Activated CD4-positive, alpha-beta T cell treated with anti-CD3 and anti-CD28 coated beads, Interleukin-10, Interleukin-2, amounts not matched to agents 100 ng/mL and 50 ng/mL, durations not matched to agents 16 hours and 8 hours (primary cell): ENCODE data around the gene DCAF4.
"Not testable (repeated sequence)": the region's sequence is repeated elsewhere in the genome, so short reads cannot be mapped to it uniquely, and the experiment has no call there.

Experiments used
- DNase-seq: peaks from one replicate; pipeline ENCODE4 v3.0.0-alpha.2; 2020

Gene DCAF4

GRCh38 chr14:72939630-72940029 lies 13.4 kb downstream of the DCAF4 start:
- DNase-seq, result no peak

DNA sequence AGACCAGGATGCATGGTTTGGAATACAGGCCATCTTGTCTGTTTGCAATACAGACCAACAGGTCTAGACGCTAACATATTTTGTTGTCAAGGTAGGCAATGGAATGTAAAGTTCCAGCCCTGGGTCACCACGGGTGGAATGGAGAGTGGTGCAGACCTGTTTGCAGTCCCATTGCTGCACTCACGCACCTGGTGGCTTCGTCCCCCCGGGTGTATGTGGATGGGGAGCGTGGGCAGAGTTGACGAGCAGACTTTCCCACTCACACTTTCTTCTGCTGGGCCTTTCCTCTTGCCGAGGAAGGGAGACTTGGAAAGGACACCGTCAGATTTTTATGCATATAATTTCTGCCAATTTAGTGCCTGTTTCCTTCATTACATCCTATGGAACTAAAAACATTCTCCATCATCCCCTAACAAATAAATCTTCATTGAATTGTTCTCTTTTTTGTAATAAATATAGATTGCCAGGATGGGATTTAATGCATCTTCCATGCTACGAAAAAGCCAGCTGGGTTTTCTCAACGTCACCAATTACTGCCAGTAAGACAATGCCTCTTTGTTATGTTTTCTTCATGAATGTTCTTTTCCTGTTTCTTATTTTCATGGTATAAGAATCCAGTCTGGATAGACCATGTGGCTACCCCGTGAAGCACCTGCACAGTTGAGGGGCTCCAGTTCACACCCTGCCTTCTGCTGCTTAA lies 15.2 kb downstream of the DCAF4 start:
- no peak for DNase-seq

GRCh38 chr14:72942934-72943333 lies 16.7 kb downstream of the DCAF4 start:
- DNase-seq, result no peak

- DNase-seq, result no peak
These were observed 17.7 kb downstream of the DCAF4 start for GRCh38 chr14:72943876-72944430.

- no peak for DNase-seq
These were observed 19.2 kb downstream of the DCAF4 start for GRCh38 chr14:72945356-72946027.

GRCh38 chr14:72946491-72946890 lies 20.2 kb downstream of the DCAF4 start:
- no peak for DNase-seq

DNA sequence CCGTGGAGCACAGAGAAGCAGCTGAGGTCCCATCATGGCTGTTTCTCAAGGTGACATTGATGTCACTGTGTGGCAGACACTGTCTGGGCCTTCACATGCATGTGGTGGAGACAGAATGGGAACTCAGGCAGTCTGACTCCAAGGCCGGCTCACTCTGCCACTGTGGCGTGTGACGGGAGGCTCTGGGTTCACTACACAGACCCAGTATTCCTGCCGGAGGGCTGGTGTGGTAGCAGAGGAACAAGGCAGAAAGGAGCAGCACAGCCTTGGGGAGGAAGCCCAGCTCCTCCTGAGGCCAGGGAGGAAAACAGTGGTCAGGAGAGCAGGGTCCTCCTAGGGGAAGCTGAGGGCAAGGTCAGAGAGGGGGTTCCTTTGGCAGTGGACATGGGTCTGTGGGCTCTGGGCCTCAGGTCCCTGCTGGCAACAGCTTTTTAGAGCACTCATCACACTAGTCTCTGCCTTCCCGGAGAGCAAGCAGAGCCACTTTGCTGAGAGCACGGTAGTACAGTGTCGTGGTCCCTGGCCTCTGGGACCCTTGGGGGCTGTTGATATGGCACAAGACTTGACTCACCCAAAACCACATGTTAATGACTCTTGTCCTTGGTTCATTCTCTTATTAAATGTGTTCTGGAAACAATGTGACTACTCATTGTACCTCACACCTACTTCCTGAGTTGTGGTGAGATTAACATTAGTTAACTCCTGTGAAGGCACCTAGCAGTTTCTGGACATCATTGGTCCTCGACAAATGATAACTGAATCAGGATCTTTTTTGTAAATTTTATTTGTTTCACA lies 21.3 kb downstream of the DCAF4 start:
- DNase-seq, result peak; percentile 21

DNA sequence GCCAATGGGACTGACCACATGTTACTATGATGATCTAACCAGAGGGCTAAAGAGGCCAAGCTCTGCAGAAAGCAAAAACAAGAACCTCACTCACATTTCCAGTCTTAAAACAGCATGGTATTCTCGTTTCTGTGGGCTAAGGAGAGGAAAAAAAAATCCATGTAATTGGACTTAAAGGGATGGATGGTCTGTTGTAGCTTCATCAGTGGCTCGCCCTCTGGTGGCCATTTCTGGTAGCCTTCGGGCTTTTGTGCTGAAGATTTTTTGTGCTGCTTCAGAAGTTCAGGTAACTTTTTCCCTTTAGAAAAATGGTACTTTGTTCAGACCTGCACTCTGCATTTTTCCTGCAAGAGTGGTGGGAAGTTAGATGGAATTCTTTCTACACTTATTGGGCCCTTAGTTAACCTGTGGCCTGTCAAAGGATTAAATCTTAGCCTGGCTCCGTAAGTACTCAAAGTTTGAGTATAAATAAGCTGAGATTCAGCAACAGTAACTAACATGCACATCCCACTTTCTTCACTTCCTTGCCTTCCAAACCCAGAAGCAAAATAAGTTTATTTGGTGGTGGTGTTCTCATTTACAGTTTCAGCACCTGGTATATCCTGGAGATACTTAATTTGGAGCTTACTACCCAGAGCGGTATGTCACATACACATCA lies 22.3 kb downstream of the DCAF4 start:
- peak; percentile 64 for DNase-seq

DNA sequence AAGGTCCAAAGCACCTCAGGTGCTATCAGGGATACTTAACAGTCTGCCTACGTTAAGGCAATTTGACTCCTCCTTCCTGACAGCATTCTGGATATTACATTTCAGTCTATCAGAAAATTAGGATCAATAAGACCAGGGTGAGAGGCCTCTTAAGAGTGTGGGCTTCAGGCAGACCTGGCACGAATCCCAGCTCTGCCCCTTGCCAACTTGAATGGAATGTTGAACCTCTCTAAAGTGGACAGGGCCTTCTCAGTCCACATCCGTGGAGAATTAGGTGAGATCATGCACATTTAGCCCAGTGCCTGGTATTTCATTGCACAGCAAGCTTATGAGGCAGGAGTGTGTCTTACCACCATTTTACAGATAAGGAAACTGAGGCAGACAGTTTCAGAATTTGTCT lies 25.9 kb downstream of the DCAF4 start:
- DNase-seq, result no peak

- not testable (repeated sequence) for DNase-seq
These were observed 30.5 kb downstream of the DCAF4 start for GRCh38 chr14:72956741-72957140.

DNA sequence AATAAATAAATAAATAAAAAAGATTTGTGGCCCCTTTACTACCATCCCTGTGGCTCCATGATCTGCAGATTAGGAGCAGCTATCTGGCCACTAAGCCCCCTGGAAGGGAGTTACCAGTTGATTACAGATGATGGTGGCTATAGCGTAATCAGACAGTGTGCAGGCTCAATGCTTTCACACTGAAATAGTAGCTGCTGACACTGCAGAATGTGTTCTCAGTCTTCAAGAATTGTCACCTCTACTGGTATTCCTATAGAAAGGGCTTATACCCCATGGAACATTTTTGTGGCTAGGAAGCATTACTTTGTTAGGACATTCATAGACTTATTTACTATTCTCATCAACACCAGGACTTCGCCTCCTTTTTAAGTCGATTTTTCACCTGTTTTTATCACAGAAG lies 30.9 kb downstream of the DCAF4 start:
- no peak for DNase-seq

DNA sequence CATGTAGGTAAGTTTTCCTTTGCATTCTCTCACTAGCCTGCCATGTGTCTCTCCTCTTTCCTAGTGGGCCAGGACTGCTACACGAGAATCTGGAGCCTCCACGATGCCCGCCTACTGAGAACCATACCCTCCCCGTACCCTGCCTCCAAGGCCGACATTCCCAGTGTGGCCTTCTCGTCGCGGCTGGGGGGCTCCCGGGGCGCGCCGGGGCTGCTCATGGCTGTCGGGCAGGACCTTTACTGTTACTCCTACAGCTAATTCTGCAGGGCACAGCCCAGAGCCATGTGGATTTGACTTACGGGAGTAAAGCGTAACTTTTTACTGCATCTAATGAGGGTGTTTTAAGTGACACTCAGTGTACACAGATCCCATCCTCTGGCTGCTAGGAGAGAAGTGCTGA lies 32.3 kb downstream of the DCAF4 start:
- DNase-seq, result no peak

GRCh38 chr14:72961016-72961415 lies 34.8 kb downstream of the DCAF4 start:
- not testable (repeated sequence) for DNase-seq

- no peak for DNase-seq
These were observed 35.5 kb downstream of the DCAF4 start for GRCh38 chr14:72961579-72962335.

GRCh38 chr14:72962336-72962754 lies 36.1 kb downstream of the DCAF4 start:
- not testable (repeated sequence) for DNase-seq

DNA sequence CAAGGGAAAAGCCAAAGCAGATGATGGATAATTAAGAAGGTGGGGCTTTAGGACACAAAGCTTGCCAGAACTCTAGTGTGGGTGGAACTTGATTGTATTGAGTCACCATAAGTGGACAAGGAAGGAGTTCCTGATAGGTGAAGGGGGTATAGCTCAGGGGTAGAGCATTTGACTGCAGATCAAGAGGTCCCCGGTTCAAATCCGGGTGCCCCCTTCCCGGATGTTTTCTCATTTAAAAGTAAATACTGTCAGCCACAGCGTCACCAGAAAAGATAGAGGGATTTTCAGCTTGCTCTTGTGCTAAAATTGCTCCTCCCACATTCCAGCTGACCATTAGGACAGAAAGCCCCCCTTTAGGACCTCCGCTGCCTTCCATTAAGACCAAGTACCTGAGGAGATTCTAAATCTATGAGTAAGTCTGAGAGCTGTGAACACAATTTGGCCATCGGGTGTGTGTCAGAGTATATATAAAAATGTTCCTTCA lies 36.6 kb downstream of the DCAF4 start:
- DNase-seq, result peak; percentile 25

GRCh38 chr14:72965249-72965648 lies 39.0 kb downstream of the DCAF4 start:
- DNase-seq, result peak; percentile 42

DNA sequence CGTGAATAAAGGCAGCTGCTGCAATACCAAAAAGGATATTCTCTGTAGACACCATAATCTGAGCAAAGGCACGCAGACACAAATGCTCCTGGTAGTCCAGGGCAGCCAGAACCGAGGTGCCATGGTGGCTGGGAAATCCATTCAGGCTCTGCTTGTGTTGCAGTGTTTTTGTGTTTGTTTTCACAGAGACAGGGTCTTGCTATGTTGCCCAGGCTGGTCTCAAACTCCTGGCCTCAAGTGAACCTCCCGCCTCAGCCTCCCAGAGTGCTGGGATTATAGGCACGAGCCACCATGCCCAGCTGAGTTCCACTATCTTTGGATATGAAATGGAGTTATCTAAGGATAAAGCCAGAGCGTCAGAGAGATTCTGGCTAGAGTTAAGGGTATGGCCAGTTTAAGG lies 39.8 kb downstream of the DCAF4 start:
- no peak for DNase-seq

- DNase-seq, result no peak
These were observed 42.1 kb downstream of the DCAF4 start for GRCh38 chr14:72968316-72968715.

DNA sequence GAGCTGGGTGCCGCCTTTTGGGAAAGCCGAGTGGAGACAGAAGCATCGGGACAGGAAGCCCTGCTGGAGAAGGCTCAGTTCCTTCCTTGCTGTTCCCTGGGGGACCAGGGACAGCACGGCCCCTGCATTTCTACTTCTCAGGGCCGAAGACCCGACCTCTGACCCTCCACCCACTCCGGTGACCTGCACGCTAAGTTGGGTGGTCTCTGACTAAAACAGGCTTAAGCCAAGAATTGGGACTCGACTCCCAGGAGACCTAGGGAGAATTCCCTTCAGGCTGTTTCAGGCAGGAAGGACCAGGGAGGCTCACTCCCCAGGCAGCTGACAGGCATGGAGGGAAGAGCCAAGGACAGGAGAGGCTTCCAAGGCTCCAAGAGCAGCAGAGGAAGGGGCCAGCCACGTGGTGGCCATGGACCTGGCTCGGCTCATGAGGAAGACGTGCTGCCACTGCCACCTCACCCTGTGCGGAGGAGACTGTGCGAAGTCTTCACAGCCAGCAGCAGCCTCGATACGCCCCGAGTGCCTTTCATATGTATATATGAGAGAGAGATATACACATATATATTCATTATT lies 43.9 kb downstream of the DCAF4 start:
- DNase-seq, result no peak

DNA sequence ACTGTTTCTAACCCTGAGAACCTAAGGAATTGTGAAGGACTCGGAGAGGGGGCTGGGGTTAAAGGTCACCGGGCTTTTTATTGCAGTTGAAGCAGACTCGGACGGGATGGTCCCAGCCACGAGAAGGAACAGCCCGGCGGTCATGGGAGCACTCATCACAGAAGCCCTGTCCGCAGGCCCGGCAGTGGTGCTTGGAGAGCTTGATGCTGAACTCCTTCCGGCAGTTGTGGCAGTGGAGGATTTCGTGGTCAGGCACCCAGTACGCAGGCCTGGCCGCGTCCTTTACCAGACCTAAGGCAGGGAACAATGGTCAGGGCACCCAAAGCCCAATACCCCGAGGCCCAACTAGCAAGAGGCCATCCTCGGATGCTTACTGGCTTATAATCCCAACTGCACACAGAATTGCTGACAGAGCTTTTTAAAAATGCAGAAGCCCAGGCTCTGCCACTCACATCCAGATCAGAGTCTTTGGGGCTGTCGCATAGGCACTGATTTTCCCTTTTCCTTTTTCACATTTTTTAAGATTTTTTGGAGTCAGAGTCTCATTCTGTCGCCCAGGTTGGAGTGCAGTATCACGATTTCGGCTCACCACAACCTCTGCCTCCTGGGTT lies 44.7 kb downstream of the DCAF4 start:
- no peak for DNase-seq
